Liver (tissue), 3 donors: Measurements from ENCODE around the gene TLR5.

Experiments used
- EGR1 ChIP-seq, 2 donors: IDR thresholded peaks; 2 replicates each; pipeline ENCODE4 v1.6.1; 2016 to 2018; ENCODE audit warnings: antibody characterized with exemption in 2 of 2, low read depth in 2 of 2
- FOXA1 ChIP-seq: IDR thresholded peaks from 2 replicates; pipeline ENCODE4 v1.6.1; 2016; ENCODE audit warnings: antibody characterized with exemption
- RAD21 ChIP-seq, 2 donors: IDR thresholded peaks; 2 replicates each; pipeline ENCODE4 v1.6.1; 2016; ENCODE audit warnings: antibody characterized with exemption in 2 of 2, mild to moderate bottlenecking in 2 of 2
- SP1 ChIP-seq: IDR thresholded peaks from 2 replicates; pipeline ENCODE4 v1.6.1; 2018; ENCODE audit warnings: antibody characterized with exemption, mild to moderate bottlenecking
- TF ChIP-seq, protein P1 (sequence below): fragments of 150-350 bp; IDR thresholded peaks from 2 replicates; pipeline ENCODE4 v1.5.1; 2017; ENCODE audit warnings: improper control_type of control experiment, low read depth, low read length; ENCODE audit not compliant: missing input control
- TF ChIP-seq, protein P2 (sequence below): IDR thresholded peaks from 2 replicates; pipeline ENCODE4 v1.6.1; 2016; ENCODE audit warnings: antibody characterized with exemption
- TF ChIP-seq, protein P3 (sequence below): IDR thresholded peaks from 2 replicates; pipeline ENCODE4 v1.6.1; 2016; ENCODE audit warnings: antibody characterized with exemption
- TF ChIP-seq, protein P4 (sequence below): IDR thresholded peaks from 2 replicates; pipeline ENCODE4 v1.6.1; 2016; ENCODE audit warnings: antibody characterized with exemption
- donor health status: healthy.
- donor health status: healthy.

DNA sequence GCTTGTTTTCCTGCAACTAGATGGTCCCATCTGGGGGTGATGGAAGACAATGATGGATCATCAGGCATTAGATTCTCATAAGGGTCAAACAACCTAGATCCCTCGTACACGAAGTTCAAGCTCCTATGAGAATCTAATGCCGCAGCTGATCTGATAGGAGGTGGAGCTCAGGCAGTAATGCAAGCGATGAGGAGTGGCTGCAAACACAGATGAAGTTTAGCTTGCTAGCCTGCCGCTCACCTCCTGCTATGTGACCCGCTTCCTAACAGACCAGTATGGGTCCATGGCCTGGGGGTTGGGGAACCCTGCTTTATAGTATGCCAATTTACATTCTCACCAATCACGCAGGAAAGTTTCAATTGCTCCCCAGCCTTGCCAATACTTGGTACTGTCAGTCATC is 37.5 kb downstream of the TLR5 start:
- TF ChIP-seq, protein P1, sequence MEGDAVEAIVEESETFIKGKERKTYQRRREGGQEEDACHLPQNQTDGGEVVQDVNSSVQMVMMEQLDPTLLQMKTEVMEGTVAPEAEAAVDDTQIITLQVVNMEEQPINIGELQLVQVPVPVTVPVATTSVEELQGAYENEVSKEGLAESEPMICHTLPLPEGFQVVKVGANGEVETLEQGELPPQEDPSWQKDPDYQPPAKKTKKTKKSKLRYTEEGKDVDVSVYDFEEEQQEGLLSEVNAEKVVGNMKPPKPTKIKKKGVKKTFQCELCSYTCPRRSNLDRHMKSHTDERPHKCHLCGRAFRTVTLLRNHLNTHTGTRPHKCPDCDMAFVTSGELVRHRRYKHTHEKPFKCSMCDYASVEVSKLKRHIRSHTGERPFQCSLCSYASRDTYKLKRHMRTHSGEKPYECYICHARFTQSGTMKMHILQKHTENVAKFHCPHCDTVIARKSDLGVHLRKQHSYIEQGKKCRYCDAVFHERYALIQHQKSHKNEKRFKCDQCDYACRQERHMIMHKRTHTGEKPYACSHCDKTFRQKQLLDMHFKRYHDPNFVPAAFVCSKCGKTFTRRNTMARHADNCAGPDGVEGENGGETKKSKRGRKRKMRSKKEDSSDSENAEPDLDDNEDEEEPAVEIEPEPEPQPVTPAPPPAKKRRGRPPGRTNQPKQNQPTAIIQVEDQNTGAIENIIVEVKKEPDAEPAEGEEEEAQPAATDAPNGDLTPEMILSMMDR: no peak
- TF ChIP-seq, protein P2, sequence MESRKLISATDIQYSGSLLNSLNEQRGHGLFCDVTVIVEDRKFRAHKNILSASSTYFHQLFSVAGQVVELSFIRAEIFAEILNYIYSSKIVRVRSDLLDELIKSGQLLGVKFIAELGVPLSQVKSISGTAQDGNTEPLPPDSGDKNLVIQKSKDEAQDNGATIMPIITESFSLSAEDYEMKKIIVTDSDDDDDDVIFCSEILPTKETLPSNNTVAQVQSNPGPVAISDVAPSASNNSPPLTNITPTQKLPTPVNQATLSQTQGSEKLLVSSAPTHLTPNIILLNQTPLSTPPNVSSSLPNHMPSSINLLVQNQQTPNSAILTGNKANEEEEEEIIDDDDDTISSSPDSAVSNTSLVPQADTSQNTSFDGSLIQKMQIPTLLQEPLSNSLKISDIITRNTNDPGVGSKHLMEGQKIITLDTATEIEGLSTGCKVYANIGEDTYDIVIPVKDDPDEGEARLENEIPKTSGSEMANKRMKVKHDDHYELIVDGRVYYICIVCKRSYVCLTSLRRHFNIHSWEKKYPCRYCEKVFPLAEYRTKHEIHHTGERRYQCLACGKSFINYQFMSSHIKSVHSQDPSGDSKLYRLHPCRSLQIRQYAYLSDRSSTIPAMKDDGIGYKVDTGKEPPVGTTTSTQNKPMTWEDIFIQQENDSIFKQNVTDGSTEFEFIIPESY: no peak
- TF ChIP-seq RAD21 (IDR thresholded peaks at IDR 0.05) (no peak), SP1 (no peak), FOXA1 (no peak), EGR1 (IDR thresholded peaks at IDR 0.05; ENCODE audit: low read depth in 2 of 2) (no peak)
- TF ChIP-seq, protein P3, sequence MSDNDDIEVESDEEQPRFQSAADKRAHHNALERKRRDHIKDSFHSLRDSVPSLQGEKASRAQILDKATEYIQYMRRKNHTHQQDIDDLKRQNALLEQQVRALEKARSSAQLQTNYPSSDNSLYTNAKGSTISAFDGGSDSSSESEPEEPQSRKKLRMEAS: no peak
- TF ChIP-seq, protein P4, sequence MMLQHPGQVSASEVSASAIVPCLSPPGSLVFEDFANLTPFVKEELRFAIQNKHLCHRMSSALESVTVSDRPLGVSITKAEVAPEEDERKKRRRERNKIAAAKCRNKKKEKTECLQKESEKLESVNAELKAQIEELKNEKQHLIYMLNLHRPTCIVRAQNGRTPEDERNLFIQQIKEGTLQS: no peak
